Peyer's patch (tissue), 4 donors: ENCODE measurements around the gene PPP1R14C. TPM values are rescaled to one million over a fixed set of nuclear protein-coding genes. Genes with fewer than 3 reads are reported as not detected.
A peak's percentile ranks its signal among the peaks of the same experiment; 100 is the strongest.

Experiments used
- DNase-seq, 3 donors: peaks; one replicate each; pipeline ENCODE4 v3.0.0-alpha.2; 2017 to 2019
- H3K27ac ChIP-seq, 4 donors: fragments of 200-600 bp; sonication (generic); one replicate each; pipeline ENCODE4 v1.5.1; 2016 to 2019
- H3K27me3 ChIP-seq, 2 donors: fragments of 200-600 bp; sonication (generic); one replicate each; pipeline ENCODE4 v1.5.1; 2019
- H3K36me3 ChIP-seq, 3 donors: fragments of 200-600 bp; sonication (generic); one replicate each; pipeline ENCODE4 v1.5.1; 2016 to 2019
- H3K4me1 ChIP-seq, 4 donors: fragments of 200-600 bp; sonication (generic); one replicate each; pipeline ENCODE4 v1.5.1; 2016 to 2019
- H3K4me3 ChIP-seq, 4 donors: fragments of 200-600 bp; sonication (generic); 1 replicate in 3 of 4; 2 replicates in 1 of 4; pipeline ENCODE4 v1.5.1; 2016 to 2019; ENCODE audit warnings: mild to moderate bottlenecking in 1 of 4
- H3K9me3 ChIP-seq, 4 donors: fragments of 200-600 bp; sonication (generic); one replicate each; pipeline ENCODE4 v1.5.1; 2016 to 2019; ENCODE audit warnings: mild to moderate bottlenecking in 1 of 4
- POLR2A ChIP-seq, 2 donors: fragments of 450-650 bp; IDR thresholded peaks; one replicate each; pipeline ENCODE4 v1.5.1; 2017; ENCODE audit warnings: antibody characterized with exemption in 2 of 2, mild to moderate bottlenecking in 2 of 2, moderate library complexity in 2 of 2
- total RNA-seq, 4 donors: library from RNA; depleted of rRNA; stranded (reverse); fragments of >200 nt; gene quantifications; one replicate each; pipeline ENCODE4 v1.1.0, GENCODE V29; 2016
- TF ChIP-seq, protein P1 (sequence below), 6 experiments: fragments of 450-650 bp in 4 of 6; fragments of 200-600 bp in 2 of 6; sonication (generic) in 1 of 6; IDR thresholded peaks; one replicate each; pipeline ENCODE4 v1.5.1; 2017 to 2019; ENCODE audit warnings: antibody characterized with exemption in 6 of 6, mild to moderate bottlenecking in 3 of 6, moderate library complexity in 1 of 6

Gene PPP1R14C
- total RNA-seq, 4 donors from 2014 or later: 4.4 to 21.2 (median 10.2) TPM

DNA sequence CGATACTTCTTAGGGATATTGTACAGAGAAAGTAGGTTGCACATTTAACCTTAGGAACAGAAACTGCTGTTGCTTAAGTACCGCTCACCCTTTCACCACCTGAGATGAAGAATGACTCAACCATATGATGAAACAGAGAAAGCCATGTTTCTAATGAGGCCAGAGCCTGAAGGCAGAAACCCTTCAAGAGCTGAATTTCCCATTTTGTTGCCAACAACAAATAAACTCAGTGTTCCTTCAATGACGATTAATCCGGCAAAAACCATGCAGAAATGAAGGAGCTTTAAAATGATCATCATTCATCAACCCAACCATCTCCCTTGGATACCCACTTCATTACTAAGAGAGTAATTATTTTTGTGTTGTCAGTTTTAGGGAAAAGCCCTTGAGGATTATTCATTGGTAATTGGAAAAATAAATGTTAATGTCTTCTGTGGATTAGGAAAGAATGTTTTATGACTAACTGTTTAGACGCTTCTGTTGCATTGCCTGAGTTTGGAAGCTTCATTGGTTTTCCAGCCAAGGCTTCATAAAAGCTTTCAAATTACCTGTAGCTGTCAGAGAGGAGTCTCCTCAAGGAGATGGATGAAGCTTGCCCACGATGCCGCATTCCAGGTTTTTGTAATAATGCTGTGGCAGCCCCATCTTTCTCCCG, 113.9 kb downstream of the PPP1R14C start:
- no peak for TF ChIP-seq POLR2A (IDR thresholded peaks at IDR 0.05)
- TF ChIP-seq, protein P1, sequence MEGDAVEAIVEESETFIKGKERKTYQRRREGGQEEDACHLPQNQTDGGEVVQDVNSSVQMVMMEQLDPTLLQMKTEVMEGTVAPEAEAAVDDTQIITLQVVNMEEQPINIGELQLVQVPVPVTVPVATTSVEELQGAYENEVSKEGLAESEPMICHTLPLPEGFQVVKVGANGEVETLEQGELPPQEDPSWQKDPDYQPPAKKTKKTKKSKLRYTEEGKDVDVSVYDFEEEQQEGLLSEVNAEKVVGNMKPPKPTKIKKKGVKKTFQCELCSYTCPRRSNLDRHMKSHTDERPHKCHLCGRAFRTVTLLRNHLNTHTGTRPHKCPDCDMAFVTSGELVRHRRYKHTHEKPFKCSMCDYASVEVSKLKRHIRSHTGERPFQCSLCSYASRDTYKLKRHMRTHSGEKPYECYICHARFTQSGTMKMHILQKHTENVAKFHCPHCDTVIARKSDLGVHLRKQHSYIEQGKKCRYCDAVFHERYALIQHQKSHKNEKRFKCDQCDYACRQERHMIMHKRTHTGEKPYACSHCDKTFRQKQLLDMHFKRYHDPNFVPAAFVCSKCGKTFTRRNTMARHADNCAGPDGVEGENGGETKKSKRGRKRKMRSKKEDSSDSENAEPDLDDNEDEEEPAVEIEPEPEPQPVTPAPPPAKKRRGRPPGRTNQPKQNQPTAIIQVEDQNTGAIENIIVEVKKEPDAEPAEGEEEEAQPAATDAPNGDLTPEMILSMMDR (IDR thresholded peaks at IDR 0.05): no peak
- Histone ChIP-seq H3K9me3 (no peaks in the 10 kb centered on the region), H3K4me1 (no peaks in the 10 kb centered on the region), H3K27ac (no peak overlapping the region), H3K36me3 (no peaks in the 10 kb centered on the region), H3K4me3 (no peak overlapping the region), H3K27me3 (no peaks in the 10 kb centered on the region)
- no peak for DNase-seq

DNA sequence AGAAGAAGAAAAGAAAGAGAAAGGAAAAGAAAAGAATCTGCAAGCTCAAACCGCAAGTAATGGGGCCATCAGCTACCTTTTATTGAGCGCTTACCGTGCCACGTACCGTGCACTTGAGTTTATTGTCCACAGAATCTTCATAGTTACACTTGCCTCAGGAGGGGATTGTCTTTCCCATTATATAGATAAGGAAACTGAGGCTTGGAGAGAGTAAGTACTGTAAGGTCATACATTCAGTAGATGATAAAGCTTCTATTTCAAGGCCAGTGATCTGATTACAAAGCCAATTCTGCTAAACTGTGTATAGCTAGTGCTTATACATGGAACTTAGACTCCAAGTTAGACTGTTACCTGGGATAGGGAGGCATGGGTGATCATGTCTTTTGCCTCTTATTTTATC, 115.5 kb downstream of the PPP1R14C start:
- no peaks in the 10 kb centered on the region for H3K36me3 ChIP-seq
- H3K27ac ChIP-seq: no peak overlapping the region
- no peaks in the 10 kb centered on the region for H3K27me3 ChIP-seq
- no peak overlapping the region for H3K4me3 ChIP-seq
- H3K4me1 ChIP-seq: no peaks in the 10 kb centered on the region
- no peaks in the 10 kb centered on the region for H3K9me3 ChIP-seq
- TF ChIP-seq POLR2A (IDR thresholded peaks at IDR 0.05): no peak
- TF ChIP-seq, protein P1 (IDR thresholded peaks at IDR 0.05): no peak
- no peak for DNase-seq

DNA sequence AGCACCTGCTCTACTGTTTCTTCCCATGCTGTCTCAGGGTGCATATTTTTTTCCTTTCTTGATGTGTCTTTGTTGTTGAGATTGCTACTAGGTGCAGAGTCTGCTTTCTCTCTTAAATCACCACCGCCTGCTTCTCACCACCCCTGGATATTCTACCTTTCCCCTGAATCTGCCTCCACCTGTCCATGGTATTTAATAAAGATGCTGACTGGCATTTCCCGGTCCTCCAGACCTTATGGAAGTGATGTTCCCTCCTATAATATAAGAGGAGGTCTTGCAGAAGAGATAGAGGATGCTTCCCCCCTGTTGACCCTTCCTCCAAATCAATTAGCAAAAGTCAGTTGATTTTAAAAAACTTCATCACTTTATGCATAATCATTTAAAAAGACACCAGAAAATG, 118.1 kb downstream of the PPP1R14C start:
- no peaks in the 10 kb centered on the region for H3K27me3 ChIP-seq
- no peaks in the 10 kb centered on the region for H3K4me1 ChIP-seq
- TF ChIP-seq, protein P1 (IDR thresholded peaks at IDR 0.05): no peak
- TF ChIP-seq POLR2A (IDR thresholded peaks at IDR 0.05): no peak
- DNase-seq: no peak
- H3K4me3 ChIP-seq: no peak overlapping the region
- H3K36me3 ChIP-seq: no peaks in the 10 kb centered on the region
- no peak overlapping the region for H3K27ac ChIP-seq
- H3K9me3 ChIP-seq: no peaks in the 10 kb centered on the region

DNA sequence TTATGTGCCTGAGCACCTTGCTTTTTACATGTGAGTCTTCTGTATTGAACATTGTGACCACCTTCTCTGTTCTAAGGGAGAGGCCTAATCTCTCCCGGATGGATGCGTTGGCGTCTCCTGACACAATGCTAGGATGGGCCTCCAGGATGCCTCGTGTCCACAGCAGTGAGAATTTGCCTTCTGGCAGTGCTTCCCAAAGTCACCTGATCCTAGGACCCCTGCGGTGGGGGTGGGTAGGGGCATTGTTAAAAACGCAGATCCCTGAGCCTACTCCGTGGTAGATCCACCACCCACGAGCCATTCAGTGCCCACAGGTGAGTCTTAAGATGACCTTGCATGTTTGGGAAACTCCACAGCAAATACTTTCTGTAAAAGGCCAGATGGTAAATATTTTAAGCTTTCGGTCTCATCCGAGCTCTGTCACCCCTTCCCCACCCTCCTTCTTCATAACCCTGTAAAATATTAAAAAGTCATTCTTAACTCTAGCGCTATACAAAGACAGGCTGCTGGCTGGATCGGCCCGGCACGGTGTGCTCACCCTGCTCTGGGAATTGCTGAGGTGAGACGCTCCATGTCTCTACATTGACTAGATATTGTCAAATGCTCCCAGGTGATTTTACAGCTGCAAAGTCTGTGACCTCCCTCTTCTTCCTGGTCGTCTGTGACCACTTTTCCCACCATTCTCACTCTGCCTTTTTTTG, 119.3 kb downstream of the PPP1R14C start:
- Histone ChIP-seq H3K4me3 (no peak overlapping the region), H3K27me3 (no peaks in the 10 kb centered on the region), H3K9me3 (no peaks in the 10 kb centered on the region), H3K27ac (no peak overlapping the region), H3K36me3 (no peaks in the 10 kb centered on the region), H3K4me1 (no peaks in the 10 kb centered on the region)
- DNase-seq: no peak
- TF ChIP-seq, protein P1 (IDR thresholded peaks at IDR 0.05): no peak
- no peak for TF ChIP-seq POLR2A (IDR thresholded peaks at IDR 0.05)

DNA sequence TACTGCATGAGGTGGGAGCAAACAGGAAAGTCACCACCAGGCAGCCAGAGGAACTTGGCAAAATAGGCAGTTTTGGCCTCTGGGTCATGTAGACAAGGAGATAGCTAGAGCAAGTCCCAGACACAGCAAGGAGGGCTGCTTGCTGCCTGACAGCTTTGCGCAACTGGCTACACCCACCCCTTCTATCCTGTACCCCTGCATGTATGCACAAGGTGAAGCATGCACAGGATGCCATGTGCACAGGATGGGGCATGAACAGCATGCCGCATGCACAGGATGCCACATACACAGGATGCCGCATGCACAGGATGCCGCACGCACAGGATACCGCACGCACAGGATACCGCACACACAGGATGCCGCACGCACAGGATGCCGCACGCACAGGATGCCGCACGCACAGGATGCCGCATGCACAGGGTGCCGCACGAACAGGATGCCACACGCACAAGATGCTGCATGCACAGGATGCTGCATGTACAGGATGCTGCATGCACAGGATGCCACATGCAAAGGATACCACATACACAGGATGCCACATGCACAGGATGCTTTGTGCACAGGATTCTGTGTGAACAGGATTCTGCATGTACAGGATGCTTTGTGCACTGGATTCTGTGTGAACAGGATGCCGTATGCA, 121.0 kb downstream of the PPP1R14C start:
- no peaks in the 10 kb centered on the region for H3K36me3 ChIP-seq
- DNase-seq: peak in 1 of 3 donors; percentile 51
- no peaks in the 10 kb centered on the region for H3K27me3 ChIP-seq
- peak overlapping the region in 2 of 4 donors; percentile 22 to 39 for H3K27ac ChIP-seq
- no peak overlapping the region for H3K4me3 ChIP-seq
- no peaks in the 10 kb centered on the region for H3K4me1 ChIP-seq
- TF ChIP-seq, protein P1 (IDR thresholded peaks at IDR 0.05): no peak
- TF ChIP-seq POLR2A (IDR thresholded peaks at IDR 0.05): no peak
- H3K9me3 ChIP-seq: no peaks in the 10 kb centered on the region
